GM21390 (cell line): Measurements from ENCODE around the gene EPSTI1.
"Not testable (repeated sequence)": the region's sequence is repeated elsewhere in the genome, so short reads cannot be mapped to it uniquely, and the experiment has no call there.

Experiments
- ATAC-seq: cut with Tn5 transposase; IDR thresholded peaks from one replicate; pipeline ENCODE4 v1.9.1; 2021; ENCODE audit not compliant: unreplicated experiment

Gene EPSTI1

DNA sequence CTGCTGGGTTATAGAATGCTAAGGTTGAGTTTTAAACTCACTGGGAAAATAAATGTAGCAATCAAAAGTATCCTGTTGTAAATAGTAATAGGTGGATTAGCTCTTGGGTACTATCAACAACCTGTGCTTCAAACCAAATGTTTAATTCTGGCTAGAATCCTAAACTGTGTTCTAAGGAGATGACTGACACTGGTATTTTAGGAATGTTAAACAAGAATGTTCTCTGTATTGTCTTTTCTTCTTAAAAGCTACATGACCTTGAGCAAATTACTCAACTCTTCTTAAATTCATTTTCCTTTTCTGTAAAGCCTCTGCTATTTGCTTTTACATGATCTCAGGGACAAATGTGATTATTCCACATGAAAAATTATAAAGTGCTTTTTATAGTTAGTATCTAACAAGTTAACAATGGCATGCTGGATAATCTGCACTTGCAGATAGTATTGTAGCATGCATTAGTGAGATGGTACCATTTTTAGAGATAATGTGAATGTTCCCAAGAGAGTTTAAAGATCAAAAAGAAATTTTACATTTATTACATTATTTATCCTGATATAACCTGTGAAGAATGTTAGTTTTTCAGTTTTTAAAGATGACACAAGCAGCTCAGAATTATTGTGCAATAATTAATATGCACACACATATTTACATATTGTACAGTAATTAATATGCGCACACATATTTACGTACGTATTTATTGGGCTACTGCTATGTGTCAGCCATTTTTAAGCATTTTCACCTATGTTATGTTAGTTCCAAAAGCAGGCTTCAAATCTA is 13.6 kb upstream of the EPSTI1 start:
- no peak for ATAC-seq

DNA sequence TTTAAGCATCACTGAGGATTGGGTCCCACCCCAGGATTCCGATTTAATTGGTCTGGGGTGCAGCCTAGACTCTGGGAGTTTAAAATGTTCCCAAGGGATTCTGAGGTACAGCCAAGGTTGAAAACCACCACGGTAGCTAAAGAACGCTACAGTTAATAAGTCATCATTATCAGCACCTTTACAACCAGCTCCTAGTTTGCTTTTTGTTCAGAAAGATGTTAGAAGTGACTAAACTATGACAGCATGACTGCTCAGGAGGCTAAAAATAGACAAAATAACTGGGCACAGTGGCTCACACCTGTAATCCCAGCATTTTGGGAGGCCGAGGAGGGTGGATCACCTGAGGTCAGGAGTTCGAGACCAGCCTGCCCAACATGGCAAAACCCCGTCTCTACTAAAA is 11.7 kb upstream of the EPSTI1 start:
- no peak for ATAC-seq

GRCh38 chr13:43003010-43003409 is 11.0 kb upstream of the EPSTI1 start:
- ATAC-seq: no peak

GRCh38 chr13:43002021-43002420 is 10.0 kb upstream of the EPSTI1 start:
- no peak for ATAC-seq

DNA sequence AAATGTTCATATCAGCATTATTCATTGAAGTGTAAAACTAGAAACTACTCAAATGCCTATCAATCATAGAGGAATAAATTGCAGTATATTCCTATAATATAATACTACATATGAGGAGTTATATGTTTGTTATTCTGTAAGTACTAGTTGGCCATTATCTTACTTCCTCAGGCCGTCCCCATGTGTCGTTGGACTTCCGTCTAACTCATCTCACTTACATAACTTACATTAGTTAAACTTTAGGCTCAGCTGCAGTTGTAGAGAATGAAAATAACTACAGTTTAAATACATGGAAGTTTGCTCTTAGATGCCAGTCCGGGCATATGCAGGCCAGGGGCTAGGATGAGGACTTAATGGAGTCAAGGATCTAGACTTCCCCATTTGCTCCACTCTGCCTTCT is 8.6 kb upstream of the EPSTI1 start:
- no peak for ATAC-seq

- no peak for ATAC-seq
These were observed 7.5 kb upstream of the EPSTI1 start for GRCh38 chr13:42999491-42999890.

- no peak for ATAC-seq
These were observed 5.3 kb upstream of the EPSTI1 start for GRCh38 chr13:42997381-42997780.

- ATAC-seq: no peak
These were observed 4.5 kb upstream of the EPSTI1 start for GRCh38 chr13:42996584-42996983.

DNA sequence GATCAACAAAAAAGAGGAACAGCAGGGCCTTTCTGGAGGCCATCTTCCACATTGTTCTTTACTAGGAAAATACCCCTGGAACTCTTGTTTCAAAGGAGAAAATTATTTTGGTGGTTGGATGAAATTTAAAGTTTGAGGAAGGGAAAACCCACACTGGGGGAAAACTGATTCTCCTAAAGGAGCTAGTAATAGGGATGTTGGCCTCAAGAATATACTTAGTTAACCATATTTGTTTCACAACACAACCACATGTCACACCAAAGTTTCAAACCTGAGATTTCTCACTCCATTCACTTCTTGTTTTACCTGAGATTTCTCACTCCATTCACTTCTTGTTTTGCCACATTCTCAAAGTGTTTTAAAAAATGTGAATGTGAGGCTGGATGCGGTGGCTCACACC is 2.8 kb upstream of the EPSTI1 start:
- no peak for ATAC-seq

- ATAC-seq: peak; percentile 15
These were observed 702 bp upstream of the EPSTI1 start for GRCh38 chr13:42992764-42993122.

DNA sequence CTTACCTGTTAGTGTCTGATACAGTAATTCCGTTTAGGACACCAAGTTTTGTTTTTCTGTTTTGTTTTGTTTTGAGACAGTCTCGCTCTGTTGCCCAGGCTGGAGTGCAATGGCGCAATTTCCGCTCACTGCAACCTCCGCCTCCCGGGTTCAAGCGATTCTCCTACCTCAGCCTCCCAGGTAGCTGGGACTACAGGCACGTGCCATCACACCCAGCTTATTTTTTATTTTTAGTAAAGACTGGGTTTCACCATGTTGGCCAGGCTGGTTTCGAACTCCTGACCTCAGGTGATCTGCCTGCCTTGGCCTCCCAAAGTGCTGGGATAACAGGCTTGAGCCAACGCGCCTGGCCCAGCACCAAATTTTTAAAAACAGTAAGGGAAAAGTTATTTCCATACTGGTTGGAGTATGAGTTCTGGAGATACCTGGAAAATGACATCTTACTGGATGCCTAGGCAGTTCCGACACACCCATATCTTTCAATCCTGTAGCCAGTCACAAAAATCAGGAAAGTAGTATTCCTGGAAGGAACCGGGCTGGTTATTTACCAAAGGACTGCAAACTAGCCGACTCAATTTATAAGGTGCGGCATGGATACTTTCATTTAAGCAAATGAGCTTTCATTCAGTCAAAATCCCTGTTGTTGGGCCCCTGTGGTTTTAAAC is 676 bp downstream of the EPSTI1 start:
- not testable (repeated sequence) for ATAC-seq

DNA sequence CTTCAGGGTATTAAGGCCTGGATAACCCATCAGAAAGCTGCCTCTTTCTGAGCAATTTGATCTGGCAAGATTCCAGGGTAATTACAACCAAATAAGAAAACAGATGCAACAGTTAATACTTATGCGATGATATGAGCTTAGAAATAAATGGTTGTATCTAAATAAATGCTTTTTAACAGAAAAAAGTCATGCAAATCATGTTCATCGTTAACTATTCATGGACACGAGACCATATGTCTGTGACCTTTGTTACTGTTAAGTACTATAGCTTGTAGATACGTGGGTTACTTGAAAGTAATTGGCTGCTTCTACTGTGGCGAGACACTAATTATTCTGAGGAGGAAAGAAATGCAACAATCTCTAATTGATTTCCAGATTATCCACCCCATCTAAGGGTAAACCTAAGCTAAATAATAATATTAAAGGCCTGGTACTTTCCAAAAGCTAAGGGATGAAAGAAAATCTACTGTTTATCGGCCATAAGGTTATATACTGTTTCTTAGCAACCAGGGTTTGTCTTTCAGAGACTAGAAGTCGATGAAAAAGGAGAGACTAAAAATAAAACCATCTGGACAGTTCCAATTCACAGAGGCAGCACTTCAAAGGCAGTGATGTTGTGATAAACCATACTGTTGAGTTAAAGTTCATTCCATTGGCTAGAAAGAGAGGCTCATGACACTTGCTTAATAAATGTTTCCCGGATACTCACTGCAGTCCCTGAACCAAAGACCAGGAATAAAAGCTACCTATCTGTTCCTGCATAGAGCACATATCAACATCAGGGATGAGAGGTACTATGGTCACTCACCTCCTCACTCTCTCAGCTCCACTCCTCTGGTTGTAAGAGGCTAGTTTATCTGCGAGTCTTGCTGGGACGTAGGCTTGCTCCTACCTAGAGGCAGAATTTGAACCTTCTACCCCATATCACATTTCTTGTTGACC is 1.5 kb downstream of the EPSTI1 start:
- no peak for ATAC-seq

DNA sequence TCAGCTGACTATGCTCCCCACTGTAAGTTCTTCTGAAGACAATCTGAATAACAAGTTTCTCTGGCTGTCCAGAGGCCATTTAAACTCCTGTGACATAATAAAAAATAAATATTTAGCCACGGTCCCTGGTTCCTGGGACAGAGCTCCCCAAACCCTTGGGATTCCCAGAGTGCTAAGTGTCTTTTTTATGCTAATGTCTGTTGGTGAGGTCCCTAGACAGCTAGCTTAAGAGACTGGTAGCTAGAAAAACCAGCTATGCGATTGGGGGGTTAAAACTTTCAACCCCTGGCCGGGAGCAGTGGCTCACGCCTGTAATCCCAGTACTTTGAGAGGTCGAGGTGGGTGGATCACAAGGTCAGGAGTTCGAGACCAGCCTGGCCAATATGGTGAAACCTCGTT is 5.9 kb downstream of the EPSTI1 start:
- no peak for ATAC-seq

DNA sequence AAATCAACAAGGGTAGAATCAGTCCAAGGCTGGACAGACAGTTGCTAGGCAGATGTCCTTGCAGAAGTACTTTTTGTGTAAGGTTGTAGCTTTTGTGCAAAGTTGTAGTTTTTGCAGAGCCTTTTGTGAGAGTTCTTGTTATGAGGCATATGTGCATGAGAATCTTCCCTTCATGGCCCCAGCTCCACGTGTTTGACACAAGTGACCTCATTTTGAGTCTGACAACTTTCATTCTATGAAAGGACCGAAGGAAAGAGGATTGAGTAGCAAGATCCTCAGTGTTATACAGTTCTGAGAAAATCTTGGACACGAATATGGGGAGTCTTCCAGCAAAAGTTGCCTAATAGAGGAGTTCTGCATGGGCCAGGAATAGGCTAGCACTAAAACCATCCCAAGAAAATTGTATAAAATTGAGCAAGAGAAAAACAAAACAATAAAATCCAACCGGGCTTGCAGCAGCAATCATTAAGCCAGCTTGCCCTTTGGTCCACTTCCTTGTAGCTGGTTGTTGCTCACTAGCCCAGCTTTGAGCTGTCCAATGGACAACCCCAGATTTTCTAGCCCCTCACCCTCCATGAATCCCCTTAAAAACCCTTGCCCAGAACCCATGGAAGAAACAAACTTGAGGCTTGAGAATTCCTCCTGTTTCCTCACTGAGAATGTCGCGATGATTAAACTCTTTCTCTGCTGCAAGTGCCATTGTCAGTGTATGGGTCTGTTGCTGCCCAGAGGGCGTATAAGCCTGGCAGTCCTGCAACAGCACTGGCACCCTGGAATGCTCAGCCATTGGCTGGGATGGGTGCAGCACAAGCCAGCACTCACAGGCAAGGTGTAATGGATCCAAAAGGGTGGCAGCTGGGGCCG is 6.5 kb downstream of the EPSTI1 start:
- no peak for ATAC-seq

DNA sequence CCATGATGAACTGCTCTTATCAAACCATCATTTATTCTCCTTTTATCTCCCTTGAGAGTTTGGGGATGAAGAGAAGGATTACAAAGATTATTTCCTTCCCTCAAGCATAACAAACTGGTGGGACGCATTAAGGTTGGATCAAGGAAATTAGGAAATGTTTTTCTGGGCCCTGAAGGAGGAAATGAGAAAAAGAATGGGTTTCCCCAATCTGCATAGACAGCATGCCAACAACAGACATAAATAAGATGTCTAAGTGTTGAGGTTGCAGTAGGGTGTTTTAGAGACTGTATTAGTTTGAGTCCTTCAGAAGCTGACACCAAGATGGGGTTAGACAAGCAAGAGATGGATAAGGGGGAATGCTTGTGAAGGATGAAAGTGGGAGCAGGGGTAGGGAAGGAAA is 7.3 kb downstream of the EPSTI1 start:
- no peak for ATAC-seq

DNA sequence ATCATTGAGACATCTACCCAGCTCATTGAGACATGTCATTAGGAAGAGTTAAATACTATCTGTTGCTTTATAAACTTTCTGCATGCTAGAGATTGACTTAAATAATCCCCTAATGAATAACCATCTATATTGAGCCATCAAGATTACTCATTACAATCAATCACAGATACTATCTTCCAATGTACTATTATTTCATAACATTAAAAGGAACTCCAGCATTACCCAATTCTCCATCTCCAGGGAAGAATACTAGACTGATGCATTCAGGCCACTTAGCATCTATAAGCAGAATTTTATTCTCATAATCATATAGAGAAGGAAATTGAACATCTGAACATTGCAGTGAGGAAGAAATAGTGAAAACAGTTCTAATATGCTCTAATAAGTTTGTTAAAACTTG is 8.0 kb downstream of the EPSTI1 start:
- ATAC-seq: no peak

- no peak for ATAC-seq
These were observed 10.2 kb downstream of the EPSTI1 start for GRCh38 chr13:42981853-42982252.

DNA sequence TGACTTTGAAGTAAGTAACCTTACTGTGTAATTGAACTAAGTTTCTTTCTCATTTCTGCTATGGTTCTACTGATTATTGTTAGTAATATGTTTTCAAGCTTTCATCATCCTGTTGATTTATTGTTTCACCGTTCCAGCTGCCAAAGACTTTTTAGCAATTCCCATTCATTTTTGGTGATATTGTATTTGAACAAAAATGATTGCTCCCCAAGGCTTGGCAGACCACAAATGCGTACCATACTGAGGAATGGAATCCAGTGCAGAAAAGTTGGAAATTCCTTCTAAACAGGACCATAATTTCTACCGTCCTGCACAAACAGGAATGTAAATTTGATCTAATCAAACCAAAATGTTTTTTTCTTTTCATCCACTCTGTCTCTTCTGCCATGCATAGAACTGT is 10.7 kb downstream of the EPSTI1 start:
- no peak for ATAC-seq

- ATAC-seq: no peak
These were observed 14.8 kb downstream of the EPSTI1 start for GRCh38 chr13:42977219-42977659.

DNA sequence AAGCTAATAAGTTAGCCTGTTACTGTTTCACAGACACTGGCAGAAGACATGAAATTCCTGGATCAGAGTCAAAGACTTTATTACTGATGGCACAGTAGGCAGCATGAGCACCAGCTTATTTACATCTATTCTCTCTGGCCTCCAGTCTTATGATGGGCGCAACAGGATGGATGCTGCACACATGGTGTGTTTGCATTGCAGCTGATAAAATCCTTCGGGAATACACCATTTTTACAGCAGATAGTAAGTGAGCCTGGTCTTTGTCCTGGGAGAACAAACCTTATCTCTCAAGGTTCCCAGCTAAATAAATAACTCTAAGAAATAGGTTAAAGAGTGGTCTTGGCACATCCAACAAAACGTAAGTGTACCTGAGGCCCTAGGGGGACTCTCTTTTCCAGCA is 16.0 kb downstream of the EPSTI1 start:
- no peak for ATAC-seq

DNA sequence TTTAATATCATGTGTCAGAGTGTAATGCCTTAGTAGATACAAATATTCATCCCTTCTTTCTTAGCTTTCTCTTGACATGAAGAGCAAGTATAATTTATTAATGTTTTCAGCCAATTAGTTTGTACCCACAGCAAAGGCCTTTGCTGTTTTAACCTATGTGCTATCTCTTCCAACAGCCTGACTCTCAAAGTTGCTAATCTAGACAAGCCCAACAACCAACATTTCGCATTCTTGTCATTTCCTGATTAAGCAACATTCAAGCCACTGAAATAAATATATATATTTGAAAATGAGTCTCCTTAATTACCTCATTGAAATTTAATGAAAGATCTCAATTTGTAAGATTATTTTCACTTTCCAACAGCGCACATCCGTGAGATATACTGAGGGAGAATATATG is 18.5 kb downstream of the EPSTI1 start:
- no peak for ATAC-seq
